KBM-7 (cell line): ENCODE results near the gene TOMT.
"Not testable (repeated sequence)": the region's sequence is repeated elsewhere in the genome, so short reads cannot be mapped to it uniquely, and the experiment has no call there.

ENCODE experiments used
- DNase-seq: peaks from one replicate; pipeline ENCODE4 v3.0.0-alpha.2; 2015
- in situ Hi-C: fragments of 300-500 bp; cut with MboI; formaldehyde crosslinking; loops from 2 replicates; pipeline ENCODE4 v1.14.3; 2020; ENCODE audit warnings: low sequenced_read_pairs, low pct_unique_long_range_greater_than_20kb, mixed read lengths

The TOMT gene

GRCh38 chr11:72119198-72119597 is 13.5 kb downstream of the TOMT start:
- no peak for DNase-seq
- in situ Hi-C loops = no loop called here

- in situ Hi-C loops = no loop called here
- DNase-seq = no peak
These were observed 15.2 kb downstream of the TOMT start for GRCh38 chr11:72120930-72121329.

DNA sequence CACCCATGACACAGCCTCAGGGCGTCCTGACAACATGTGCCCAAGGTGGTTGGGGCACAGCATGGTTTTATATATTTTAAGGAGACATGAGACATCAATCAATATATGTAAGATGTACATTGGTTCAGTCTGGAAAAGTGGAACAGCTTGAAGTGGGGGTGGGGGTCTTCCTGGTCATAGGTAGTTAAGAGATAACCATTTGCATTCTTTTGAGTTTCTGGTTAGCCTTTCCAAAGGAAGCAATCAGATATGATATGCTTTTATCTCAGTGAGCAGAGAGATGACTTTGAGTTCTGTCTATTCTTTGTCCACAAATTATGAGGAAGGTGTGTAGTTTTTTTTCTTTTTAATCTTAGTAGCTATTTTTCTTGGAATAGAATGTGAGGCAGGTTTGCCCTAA is 16.9 kb downstream of the TOMT start:
- in situ Hi-C loops = no loop called here
- no peak for DNase-seq

- no peak for DNase-seq
- in situ Hi-C loops = no loop called here
These were observed 17.5 kb downstream of the TOMT start for GRCh38 chr11:72123117-72123653.

DNA sequence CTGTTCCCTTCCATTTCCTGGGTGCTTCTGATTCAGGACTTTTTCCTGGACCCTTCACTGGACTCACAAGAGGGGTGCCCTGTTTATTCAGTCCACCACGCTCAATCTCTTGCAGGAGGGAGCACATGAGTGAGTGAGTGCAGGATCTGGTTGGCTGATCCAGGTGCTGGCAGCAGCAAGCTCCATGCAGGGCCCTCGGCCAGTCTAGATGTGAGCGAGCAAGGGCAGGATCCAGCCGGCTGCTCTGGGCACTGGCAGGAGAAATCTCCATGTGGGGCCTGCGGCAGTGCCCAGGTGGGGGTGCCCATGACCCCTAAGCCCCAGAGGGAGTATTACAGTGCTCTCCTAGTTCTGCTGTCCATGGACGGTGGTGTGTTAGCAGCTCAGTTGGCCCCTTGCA is 18.3 kb downstream of the TOMT start:
- no peak for DNase-seq
- in situ Hi-C loops = no loop called here

DNA sequence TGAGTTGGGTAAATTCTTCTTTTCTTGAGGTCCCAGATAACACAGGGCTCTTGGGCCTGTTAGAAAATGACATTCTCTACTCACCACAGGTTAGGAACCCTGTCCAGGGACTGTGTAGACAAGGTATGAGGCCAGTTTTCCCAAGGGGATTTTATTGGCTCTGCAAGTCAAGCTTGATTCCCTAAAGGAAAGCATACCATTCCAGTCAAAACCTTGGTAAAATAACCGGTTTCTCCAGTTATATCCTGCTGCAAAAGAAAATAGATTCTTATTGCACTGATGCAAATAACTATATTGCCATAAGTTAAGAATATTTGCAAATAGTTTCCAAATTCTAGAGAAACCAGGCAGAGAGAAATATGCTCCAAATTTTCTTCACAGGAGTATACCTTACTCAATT is 20.2 kb downstream of the TOMT start:
- no peak for DNase-seq

DNA sequence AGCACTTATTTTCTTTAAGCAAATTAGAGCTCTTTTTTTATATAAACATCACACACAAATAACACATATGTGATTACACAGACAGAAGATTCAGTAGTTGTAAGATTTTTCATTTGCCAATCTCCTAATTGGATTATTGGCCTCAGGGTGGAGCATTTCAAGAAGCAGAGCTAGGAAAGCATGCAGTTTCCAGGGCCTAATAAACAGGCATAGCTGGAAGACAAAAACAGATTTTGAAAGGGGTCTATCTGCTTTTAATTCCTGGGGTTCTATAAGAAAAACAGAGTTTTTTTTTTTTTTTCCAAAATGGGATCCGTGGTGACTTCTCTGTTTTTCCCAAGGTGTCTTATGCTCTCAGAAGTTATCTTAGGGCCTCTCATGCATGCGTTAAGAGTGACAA is 22.2 kb downstream of the TOMT start:
- DNase-seq = no peak
- in situ Hi-C loops = no loop called here

More for the DNA sequence above, 20.2 kb downstream of the TOMT start:
- in situ Hi-C loops = no loop called here

GRCh38 chr11:72129381-72129780 is 23.7 kb downstream of the TOMT start:
- no peak for DNase-seq
- in situ Hi-C loops = no loop called here

- in situ Hi-C loops = no loop called here
- DNase-seq = no peak
These were observed 26.9 kb downstream of the TOMT start for GRCh38 chr11:72132646-72133045.

DNA sequence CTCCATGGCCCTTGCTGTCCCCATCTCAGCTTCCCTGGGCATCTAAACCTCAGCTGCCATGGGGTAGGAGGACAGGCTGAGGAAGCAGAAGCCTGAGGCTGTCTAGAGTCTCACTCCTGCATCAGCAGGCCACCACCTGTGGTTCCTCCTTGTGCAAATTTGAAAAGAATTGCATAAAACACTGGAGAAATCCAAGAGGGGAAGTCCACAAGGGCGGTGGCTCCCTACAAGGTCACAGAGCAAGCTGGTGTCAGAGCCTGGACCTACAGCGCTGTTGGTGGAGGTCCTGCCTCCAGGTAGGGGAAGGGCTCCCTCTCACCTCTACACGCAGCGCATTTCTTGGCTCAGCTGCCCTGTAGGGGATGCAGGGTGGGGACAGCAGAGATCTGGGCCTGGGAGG is 29.7 kb downstream of the TOMT start, which contains the start of gene FOLR3:
TSS of gene FOLR3 (plus strand) at position 253 of the 400 bp plus-strand sequence. CDS start 228 bp downstream, outside the sequence.
- DNase-seq, in situ Hi-C loops: not testable (repeated sequence)

GRCh38 chr11:72135891-72136683 is 30.4 kb downstream of the TOMT start:
- in situ Hi-C loops = no loop called here

GRCh38 chr11:72136684-72137262 is 31.0 kb downstream of the TOMT start:
- no peak for DNase-seq
- in situ Hi-C loops = no loop called here

More at GRCh38 chr11:72135891-72136683, 30.4 kb downstream of the TOMT start:
- DNase-seq = no peak

- in situ Hi-C loops = no loop called here
- DNase-seq = no peak
These were observed 33.2 kb downstream of the TOMT start for GRCh38 chr11:72138821-72139390.

DNA sequence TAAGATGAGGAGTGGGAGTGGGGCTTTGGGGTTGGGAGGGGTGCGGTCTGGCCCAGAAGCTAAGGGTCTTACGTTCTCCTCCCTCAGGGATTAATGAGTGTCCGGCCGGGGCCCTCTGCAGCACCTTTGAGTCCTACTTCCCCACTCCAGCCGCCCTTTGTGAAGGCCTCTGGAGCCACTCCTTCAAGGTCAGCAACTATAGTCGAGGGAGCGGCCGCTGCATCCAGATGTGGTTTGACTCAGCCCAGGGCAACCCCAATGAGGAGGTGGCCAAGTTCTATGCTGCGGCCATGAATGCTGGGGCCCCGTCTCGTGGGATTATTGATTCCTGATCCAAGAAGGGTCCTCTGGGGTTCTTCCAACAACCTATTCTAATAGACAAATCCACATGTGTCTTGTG is 33.8 kb downstream of the TOMT start:
- in situ Hi-C loops = no loop called here
- DNase-seq = no peak

DNA sequence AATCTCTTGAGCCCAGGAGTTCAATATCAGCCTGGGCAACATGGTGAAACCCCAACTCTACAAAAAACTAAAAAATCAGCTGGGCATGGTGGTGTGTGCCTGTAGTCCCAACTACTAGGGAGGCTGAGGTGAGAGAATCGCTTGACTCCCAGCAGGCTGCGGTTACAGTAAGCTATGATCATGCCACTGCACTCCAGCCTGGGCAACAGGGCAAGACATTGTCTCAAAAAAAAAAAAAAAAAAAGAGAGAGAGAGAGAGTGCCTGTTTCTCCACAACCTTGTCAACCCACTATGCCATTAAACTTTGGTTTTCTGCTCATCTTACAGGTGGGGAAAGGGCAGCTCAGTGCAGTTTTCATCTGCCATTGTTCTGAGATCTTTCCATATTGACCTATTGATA is 34.9 kb downstream of the TOMT start:
- DNase-seq = no peak
- in situ Hi-C loops = no loop called here

- in situ Hi-C loops = no loop called here
- DNase-seq = peak; percentile 12
These were observed 35.3 kb downstream of the TOMT start for GRCh38 chr11:72141066-72141465.

DNA sequence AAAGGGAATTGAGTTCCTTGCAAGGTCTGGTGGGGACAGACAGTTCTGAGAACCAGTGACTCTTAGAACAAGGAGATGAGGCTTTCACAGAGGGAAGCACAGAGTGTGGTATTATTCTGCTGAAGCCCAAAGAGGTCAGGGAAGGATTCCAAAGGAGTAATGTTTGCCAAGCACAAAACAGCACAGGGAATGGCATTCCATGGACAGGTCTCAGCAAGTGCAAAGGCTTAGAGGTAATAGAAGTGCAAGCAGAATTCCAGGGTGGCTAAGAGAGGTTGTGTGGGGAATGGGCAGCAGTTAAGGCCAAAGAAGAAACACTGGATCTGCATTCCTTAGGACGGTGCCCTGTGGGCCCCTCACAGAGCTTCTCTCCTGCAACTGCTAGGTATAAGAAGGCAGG is 36.4 kb downstream of the TOMT start:
- in situ Hi-C loops = not testable (repeated sequence)

DNA sequence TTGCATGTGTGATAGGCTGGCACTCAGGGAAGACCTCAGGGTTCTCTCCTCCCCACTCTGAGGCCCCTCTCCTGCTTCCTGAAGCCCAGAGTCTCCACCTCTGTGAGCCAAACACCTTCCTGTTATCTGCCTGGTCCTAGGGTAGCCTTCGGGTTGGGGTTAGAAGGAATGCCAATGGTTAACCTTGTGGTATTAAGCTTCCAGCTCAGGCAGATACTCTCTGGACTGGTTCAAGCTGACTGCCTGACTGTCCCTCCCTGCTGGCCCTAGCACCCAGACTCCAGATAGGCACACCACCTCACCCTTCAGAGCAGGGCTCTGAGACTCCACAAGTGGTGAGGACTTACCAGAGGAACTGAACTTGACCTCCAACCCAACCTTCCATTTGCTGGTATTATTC is 36.8 kb downstream of the TOMT start:
- in situ Hi-C loops, DNase-seq: not testable (repeated sequence)

More for the DNA sequence above, 36.4 kb downstream of the TOMT start:
- DNase-seq = not testable (repeated sequence)

DNA sequence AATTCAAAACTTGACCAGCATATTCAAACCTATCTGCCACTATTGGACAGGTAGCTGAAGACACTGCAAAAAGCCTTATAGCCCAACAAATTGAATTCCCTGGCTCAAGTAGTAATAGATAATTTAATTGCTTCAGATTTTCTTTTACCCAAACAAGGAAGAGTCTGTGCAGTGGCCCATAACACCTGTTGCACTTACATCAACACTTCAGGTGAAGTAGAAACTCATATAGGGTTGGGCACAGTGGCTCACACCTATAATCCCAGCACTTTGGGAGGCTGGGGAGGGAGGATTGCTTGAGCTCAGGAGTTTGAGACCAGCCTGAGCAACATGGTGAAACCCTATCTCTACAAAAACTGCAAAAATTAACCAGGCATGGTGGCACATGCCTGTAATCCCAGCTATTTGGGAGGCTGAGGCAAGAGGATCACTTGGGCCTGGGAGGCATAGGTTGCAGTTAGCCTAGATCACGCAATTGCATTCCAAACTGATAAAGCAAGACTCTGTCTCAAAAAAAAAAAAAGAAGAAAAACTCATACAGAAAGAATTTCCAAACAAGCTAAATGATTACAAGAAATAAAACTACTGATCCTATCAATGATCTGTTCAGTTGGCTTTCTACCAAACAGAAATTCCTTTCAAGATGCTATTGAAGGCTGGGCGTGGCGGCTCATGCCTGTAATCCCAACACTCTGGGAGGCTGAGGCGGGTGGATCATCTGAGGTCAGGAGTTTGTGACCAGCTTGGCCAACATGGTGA is 39.3 kb downstream of the TOMT start:
- no peak for DNase-seq
- in situ Hi-C loops = no loop called here
